Fibroblast of lung (primary cell): ENCODE data around the gene LRRC18. TPM values are rescaled to one million over a fixed set of nuclear protein-coding genes. Genes with fewer than 3 reads are reported as not detected.

Experiments
- DNase-seq, 2 donors: peaks; one replicate each; pipeline versions ENCODE4 v3.0.0 to v3.0.0-alpha.2; 2010; ENCODE audit warnings: low read depth in 2 of 2
- H2AFZ ChIP-seq: 2 replicates; pipeline ENCODE4 v1.5.1; 2012; ENCODE audit warnings: low read length, control low read depth, inconsistent platforms
- H3K27ac ChIP-seq: 2 replicates; pipeline ENCODE4 v1.5.1; 2011; ENCODE audit warnings: low read length, control low read depth; ENCODE audit not compliant: insufficient read depth
- H3K27me3 ChIP-seq: 2 replicates; pipeline ENCODE4 v1.5.1; 2011; ENCODE audit warnings: mild to moderate bottlenecking, low read length; ENCODE audit not compliant: control insufficient read depth, insufficient read depth
- H3K36me3 ChIP-seq: 2 replicates; pipeline ENCODE4 v1.5.1; 2011; ENCODE audit warnings: low read length; ENCODE audit not compliant: control insufficient read depth, insufficient read depth
- H3K4me1 ChIP-seq: 2 replicates; pipeline ENCODE4 v1.5.1; 2011; ENCODE audit warnings: low read length; ENCODE audit not compliant: control insufficient read depth, insufficient read depth; ENCODE audit errors: extremely low read depth
- H3K4me2 ChIP-seq: 2 replicates; pipeline ENCODE4 v1.5.1; 2011; ENCODE audit warnings: low read length, control low read depth; ENCODE audit not compliant: insufficient read depth; ENCODE audit errors: extremely low read depth
- H3K4me3 ChIP-seq, 4 experiments: fragments of 200-600 bp in 1 of 4; sonication (generic) in 1 of 4; replicated peaks in 1 of 4; 2 replicates each; pipeline ENCODE4 v1.5.1; 2011 to 2016; ENCODE audit warnings: low read length in 4 of 4, low read depth in 3 of 4, mild to moderate bottlenecking in 3 of 4, control low read depth in 2 of 4, inconsistent platforms in 1 of 4, mixed read lengths in 1 of 4; ENCODE audit not compliant: insufficient read depth in 1 of 4; ENCODE audit errors: control extremely low read depth in 1 of 4
- H3K79me2 ChIP-seq: 2 replicates; pipeline ENCODE4 v1.5.1; 2012; ENCODE audit warnings: mild to moderate bottlenecking, low read length, inconsistent platforms; ENCODE audit not compliant: control insufficient read depth, insufficient read depth
- H3K9ac ChIP-seq: 2 replicates; pipeline ENCODE4 v1.5.1; 2011; ENCODE audit warnings: mild to moderate bottlenecking, low read length, control low read depth; ENCODE audit not compliant: insufficient read depth
- H3K9me3 ChIP-seq: 2 replicates; pipeline ENCODE4 v1.5.1; 2012; ENCODE audit warnings: low read depth, low read length; ENCODE audit not compliant: control insufficient read depth, insufficient read depth
- H4K20me1 ChIP-seq: 2 replicates; pipeline ENCODE4 v1.5.1; 2011; ENCODE audit warnings: low read length; ENCODE audit not compliant: control insufficient read depth, insufficient read depth; ENCODE audit errors: extremely low read depth
- EZH2 ChIP-seq: IDR thresholded peaks from 2 replicates; pipeline ENCODE4 v1.5.1; 2012; ENCODE audit warnings: low read length, control low read depth, mild to moderate bottlenecking; ENCODE audit errors: missing control alignments
- polyA plus RNA-seq, 2 donors: library from polyadenylated mRNA; depleted of rRNA in 1 of 2; stranded (reverse) in 1 of 2; unstranded in 1 of 2; fragments of >200 nt; gene quantifications; 2 replicates each; pipeline ENCODE4 v1.2.1, GENCODE V29; 2011 to 2012; ENCODE audit warnings: missing spikeins in 1 of 2
- total RNA-seq: library from RNA; depleted of rRNA; stranded (reverse); fragments of >200 nt; gene quantifications from 2 replicates; pipeline ENCODE4 v1.2.1, GENCODE V29; 2014
- TF ChIP-seq, protein P1 (sequence below), 2 donors: IDR thresholded peaks in 1 of 2; conservative IDR thresholded peaks in 1 of 2; 1 replicate in 1 of 2; 2 replicates in 1 of 2; pipeline ENCODE4 v1.5.1; 2011 to 2012; ENCODE audit warnings: low read length in 2 of 2, control low read depth in 1 of 2, inconsistent platforms in 1 of 2, low read depth in 1 of 2, mild to moderate bottlenecking in 1 of 2

Gene LRRC18
- total and polyA plus RNA-seq, 2 donors (not counting 1 experiment from before 2014, with no cell fraction given): 0.66 TPM; not detected in 1

DNA sequence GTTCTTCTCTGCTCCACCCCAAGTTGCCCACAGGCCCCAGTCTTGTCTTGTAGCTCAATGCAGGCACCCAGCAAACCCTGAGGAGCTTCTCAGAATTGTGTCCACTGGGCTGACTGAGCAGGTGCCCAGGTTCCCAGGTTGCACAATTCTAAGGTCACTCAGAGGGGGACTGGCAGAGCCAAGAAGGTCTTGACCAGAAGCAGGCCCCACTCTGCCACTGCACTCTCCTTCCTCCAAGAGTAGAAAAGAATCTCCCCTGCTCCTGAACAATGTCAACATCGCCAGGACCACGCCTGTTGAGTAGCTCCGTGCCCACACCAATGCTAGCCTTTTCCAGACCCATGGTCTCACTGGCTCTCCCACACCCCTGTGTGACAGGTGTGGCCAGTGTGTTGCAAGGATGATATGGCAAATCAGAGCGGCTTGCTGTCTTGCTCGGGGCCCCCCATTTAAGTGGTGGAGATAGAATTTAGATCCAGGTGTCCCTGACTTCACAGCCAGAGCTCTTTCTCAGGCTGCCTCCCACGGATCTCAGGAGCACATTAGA lies 577 bp downstream of the LRRC18 start:
- Histone ChIP-seq H3K4me2 (no peak overlapping the region), H2AFZ (no peak overlapping the region), H3K9ac (no peak overlapping the region), H4K20me1 (no peaks in the 10 kb centered on the region), H3K27me3 (peaks cover 2% of the 10 kb centered on the region), H3K27ac (no peak overlapping the region), H3K36me3 (no peaks in the 10 kb centered on the region), H3K9me3 (no peaks in the 10 kb centered on the region), H3K4me1 (no peaks in the 10 kb centered on the region), H3K79me2 (no peaks in the 10 kb centered on the region), H3K4me3 (no peak overlapping the region)
- TF ChIP-seq, protein P1, sequence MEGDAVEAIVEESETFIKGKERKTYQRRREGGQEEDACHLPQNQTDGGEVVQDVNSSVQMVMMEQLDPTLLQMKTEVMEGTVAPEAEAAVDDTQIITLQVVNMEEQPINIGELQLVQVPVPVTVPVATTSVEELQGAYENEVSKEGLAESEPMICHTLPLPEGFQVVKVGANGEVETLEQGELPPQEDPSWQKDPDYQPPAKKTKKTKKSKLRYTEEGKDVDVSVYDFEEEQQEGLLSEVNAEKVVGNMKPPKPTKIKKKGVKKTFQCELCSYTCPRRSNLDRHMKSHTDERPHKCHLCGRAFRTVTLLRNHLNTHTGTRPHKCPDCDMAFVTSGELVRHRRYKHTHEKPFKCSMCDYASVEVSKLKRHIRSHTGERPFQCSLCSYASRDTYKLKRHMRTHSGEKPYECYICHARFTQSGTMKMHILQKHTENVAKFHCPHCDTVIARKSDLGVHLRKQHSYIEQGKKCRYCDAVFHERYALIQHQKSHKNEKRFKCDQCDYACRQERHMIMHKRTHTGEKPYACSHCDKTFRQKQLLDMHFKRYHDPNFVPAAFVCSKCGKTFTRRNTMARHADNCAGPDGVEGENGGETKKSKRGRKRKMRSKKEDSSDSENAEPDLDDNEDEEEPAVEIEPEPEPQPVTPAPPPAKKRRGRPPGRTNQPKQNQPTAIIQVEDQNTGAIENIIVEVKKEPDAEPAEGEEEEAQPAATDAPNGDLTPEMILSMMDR (conservative IDR thresholded peaks at IDR 0.05 in 1 of 2, IDR thresholded peaks at IDR 0.05 in 1 of 2; ENCODE audit: low read depth in 1 of 2, low read length in 2 of 2): no peak
- no peak for TF ChIP-seq EZH2
- DNase-seq: no peak

DNA sequence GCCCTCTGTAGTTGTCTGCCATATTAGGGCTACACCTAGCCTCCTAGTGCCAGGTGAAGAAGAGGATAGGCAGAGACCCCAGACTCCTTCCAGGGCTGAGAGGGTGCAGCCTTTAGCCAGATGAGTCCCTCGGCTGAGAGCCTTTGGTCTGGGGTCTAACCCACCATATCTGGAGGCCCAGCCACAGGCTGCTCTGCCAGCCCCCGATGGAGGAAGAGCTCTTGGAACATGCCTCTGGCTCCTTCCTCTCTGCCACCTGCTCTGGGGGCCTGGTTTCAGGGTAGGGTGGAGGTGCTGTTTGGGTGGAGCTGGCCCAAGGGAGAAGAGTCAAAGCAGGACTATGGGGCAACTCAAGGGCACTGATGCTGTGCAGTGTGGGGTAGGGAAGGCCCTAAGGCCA lies 1.4 kb downstream of the LRRC18 start:
- TF ChIP-seq EZH2: no peak
- TF ChIP-seq, protein P1 (conservative IDR thresholded peaks at IDR 0.05 in 1 of 2, IDR thresholded peaks at IDR 0.05 in 1 of 2; ENCODE audit: low read depth in 1 of 2, low read length in 2 of 2): no peak

DNA sequence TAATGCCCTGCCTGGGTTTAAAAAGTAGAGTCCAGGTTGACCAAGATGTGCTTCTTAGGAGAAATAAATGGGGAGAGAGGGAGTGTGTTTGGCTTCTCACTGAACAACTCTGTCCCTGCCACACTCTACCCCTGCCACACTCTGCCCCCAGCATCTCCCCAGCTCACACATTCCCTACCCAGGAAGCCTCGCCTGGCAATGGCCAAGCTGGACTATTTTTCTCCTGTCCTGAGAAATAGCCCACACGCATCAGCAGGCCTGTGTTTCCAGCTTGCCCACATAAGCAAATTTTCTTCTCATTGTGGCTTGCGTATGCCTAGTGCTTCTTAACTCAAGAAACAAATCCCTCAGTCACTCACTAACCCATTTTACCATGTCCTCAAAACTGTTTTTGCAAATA lies 1.8 kb downstream of the LRRC18 start:
- DNase-seq: no peak
- no peaks in the 10 kb centered on the region for H3K36me3 ChIP-seq
- no peaks in the 10 kb centered on the region for H3K4me1 ChIP-seq
- H3K27me3 ChIP-seq: peaks cover 2% of the 10 kb centered on the region
- no peaks in the 10 kb centered on the region for H3K9me3 ChIP-seq
- no peak for TF ChIP-seq EZH2
- TF ChIP-seq, protein P1 (conservative IDR thresholded peaks at IDR 0.05 in 1 of 2, IDR thresholded peaks at IDR 0.05 in 1 of 2; ENCODE audit: low read depth in 1 of 2, low read length in 2 of 2): no peak
- no peaks in the 10 kb centered on the region for H3K79me2 ChIP-seq
- H2AFZ ChIP-seq: no peak overlapping the region
- no peak overlapping the region for H3K27ac ChIP-seq
- no peak overlapping the region for H3K4me3 ChIP-seq
- H4K20me1 ChIP-seq: no peaks in the 10 kb centered on the region
- no peak overlapping the region for H3K4me2 ChIP-seq
- no peak overlapping the region for H3K9ac ChIP-seq

More for the DNA sequence above, 1.4 kb downstream of the LRRC18 start:
- Histone ChIP-seq H3K27me3 (peaks cover 2% of the 10 kb centered on the region), H2AFZ (no peak overlapping the region), H3K27ac (no peak overlapping the region), H3K4me1 (no peaks in the 10 kb centered on the region), H3K4me3 (no peak overlapping the region), H3K9ac (no peak overlapping the region), H3K9me3 (no peaks in the 10 kb centered on the region), H4K20me1 (no peaks in the 10 kb centered on the region), H3K79me2 (no peaks in the 10 kb centered on the region), H3K4me2 (no peak overlapping the region), H3K36me3 (no peaks in the 10 kb centered on the region)
- DNase-seq: no peak
